GM20431 (cell line): ENCODE results near the gene TMC1.

Experiments used
- in situ Hi-C: fragments of 300-500 bp; cut with MseI, MboI; formaldehyde crosslinking; loops from one replicate; pipeline ENCODE4 v1.15.0; 2020; ENCODE audit warnings: low sequenced_read_pairs; ENCODE audit not compliant: unreplicated experiment

TMC1 gene

DNA sequence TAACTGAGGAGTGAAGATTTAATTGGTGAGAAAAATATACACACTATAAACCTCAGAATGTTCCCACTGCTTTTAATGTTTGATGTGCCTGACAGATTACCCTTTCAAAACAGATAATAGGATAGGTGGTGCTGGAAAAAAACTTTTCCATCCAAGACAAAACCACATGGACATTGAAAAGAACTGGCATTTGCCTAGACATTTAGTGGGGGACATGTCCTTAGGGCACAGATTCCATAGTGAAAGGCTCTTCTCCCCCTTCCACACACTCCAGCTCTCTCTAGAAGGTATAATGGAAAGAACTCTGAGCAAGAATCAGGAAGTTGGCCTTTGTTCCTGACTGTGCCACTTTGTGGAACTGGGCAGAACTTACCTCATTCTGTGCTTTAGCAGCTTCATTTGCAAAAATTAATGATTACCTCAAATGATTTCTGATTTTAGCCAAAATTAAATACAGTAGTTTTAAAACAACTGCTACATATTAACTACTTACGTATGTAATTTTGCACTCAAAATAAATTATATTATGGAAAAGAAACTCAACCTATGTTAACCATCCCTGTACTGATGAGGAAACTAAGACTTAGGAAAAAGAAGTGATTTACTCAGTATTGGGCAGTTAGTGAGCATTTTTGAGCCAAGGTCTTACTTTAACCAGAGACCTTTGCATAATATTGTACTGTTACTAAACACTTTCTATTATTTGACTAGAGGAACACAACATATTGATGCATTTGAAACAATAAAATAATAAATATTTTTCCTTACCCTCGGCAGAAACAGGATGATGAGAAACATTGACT is 43.3 kb downstream of the TMC1 start:
- in situ Hi-C loops, result no loop called here

GRCh38 chr9:72565535-72565934 is 44.1 kb downstream of the TMC1 start:
- in situ Hi-C loops, result no loop called here

- in situ Hi-C loops, result no loop called here
Measured at GRCh38 chr9:72574156-72574810, 52.9 kb downstream of the TMC1 start.

- in situ Hi-C loops, result loop anchor here (25.0 kb wide), 1 partner anchor 538 kb away; no protein-coding TSS in a partner anchor
Measured at GRCh38 chr9:72575666-72576065, 54.3 kb downstream of the TMC1 start.

DNA sequence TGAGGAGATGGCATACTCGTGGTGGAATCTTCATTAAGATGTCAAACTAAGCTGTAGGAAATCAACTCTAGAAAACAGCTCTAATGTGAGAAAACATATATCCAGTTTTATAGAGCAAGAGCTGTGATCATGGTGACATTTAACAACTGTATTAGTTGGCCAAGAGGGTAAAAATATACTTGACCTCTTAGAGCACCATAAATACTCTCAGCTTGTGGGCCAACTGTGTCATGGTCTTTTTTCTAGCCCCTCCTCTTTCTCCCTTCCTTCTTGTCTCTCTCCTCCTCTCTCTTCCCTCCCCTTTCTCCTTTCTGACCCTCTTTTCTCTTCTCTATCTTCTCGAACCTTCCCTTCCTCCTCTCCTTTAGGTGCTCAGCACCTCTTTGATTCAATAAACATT is 54.7 kb downstream of the TMC1 start:
- in situ Hi-C loops, result loop anchor here (25.0 kb wide), 1 partner anchor 539 kb away; no protein-coding TSS in a partner anchor

DNA sequence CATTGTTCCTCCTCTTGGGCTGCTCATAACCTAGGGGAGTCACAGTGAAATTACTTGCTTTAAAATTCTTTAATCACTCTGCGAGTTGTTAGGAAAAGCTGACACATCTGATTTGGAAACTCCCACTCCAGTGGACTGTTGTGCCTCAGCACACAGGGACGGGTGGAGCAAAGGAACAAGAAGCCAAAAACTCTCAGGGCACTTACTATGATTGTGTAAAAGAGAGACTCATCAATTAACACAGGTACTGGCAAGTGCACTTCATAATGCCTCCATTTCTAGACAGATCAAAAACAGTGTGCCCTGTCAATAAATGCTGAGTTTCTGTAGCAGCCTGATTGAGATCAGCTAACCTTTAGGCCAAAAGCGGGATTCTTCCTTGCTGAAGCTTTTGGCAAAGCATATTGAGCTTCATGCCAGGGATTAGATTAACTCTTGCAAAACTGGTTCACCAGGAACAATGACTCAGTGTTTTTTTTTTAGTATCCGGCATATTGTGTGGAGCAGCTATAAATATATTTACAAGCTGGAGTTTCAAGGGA is 55.9 kb downstream of the TMC1 start:
- in situ Hi-C loops, result loop anchor here (25.0 kb wide), 1 partner anchor 540 kb away; no protein-coding TSS in a partner anchor

- in situ Hi-C loops, result loop anchor here (25.0 kb wide), 1 partner anchor 542 kb away; no protein-coding TSS in a partner anchor
Measured at GRCh38 chr9:72579190-72579589, 57.8 kb downstream of the TMC1 start.

DNA sequence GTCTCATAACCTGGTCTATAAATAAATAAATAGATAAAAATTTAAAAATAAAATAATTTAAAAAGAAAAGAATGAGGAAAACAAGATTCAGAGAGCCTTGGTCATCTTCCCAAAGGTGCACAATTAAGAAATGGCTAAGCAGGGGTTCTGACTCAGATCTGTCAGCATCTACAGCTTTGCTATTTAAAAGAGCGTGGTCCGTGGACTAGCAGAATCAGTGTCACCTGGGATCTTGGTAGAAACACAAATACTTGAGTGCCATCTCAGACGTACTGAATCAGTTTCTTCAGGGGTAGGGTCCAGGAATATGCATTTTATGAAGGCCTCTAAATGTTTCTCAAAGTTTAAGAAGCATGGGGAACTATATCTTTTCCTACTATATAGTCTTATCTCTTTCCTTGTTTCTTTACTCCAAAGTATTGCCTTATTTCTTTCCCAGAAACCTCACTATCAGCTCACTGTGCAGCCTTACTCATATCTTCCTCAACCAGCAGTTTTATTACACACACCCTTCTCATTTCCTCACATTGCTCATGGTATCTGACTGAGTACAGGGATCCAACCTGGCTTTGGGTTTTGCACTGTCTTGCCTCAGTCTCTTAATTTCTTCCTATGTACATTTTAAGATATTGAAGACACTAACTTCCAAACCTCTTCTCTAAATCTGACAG is 58.6 kb downstream of the TMC1 start:
- in situ Hi-C loops, result loop anchor here (10.0 to 25.0 kb wide), 2 partner anchors 295 to 543 kb away; no protein-coding TSS in a partner anchor

DNA sequence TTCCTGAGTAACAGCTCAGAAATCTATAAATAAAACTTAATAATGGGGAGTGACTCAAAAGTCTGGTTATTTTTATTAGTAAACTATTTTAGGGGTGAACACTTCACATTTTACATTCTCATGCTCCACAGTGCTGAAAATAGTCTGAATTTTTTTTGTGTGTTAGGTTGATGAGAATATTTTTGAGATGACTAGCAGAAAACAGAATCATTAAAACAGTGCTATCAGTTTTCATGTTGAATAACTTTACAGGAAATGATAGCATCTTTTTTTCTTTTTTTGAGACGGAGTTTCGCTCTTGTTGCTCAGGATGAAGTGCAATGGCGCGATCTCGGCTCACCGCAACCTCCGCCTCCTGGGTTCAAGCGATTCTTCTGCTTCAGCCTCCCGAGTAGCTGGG is 60.3 kb downstream of the TMC1 start:
- in situ Hi-C loops, result loop anchor here (10.0 to 25.0 kb wide), 2 partner anchors 297 to 544 kb away; no protein-coding TSS in a partner anchor

DNA sequence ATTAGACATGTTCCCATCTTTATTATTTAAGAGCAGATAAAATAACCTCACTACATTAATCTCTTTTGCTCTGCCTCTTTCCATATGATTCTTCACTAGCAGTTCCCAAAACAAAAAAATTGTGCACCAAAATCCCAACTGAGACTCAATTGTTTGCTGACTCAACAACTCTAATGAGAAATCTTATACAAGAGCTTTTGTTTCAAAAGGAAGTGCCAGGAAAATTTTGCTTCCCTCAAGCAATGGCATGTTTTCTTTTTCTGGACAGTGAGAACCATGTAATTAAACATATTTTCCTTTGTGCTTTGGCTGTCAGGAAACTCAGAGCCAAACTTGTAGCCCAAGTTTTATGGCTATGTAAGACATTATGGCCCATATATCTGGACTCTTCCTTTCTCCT is 62.0 kb downstream of the TMC1 start:
- in situ Hi-C loops, result loop anchor here (10.0 to 25.0 kb wide), 2 partner anchors 299 to 546 kb away; no protein-coding TSS in a partner anchor

DNA sequence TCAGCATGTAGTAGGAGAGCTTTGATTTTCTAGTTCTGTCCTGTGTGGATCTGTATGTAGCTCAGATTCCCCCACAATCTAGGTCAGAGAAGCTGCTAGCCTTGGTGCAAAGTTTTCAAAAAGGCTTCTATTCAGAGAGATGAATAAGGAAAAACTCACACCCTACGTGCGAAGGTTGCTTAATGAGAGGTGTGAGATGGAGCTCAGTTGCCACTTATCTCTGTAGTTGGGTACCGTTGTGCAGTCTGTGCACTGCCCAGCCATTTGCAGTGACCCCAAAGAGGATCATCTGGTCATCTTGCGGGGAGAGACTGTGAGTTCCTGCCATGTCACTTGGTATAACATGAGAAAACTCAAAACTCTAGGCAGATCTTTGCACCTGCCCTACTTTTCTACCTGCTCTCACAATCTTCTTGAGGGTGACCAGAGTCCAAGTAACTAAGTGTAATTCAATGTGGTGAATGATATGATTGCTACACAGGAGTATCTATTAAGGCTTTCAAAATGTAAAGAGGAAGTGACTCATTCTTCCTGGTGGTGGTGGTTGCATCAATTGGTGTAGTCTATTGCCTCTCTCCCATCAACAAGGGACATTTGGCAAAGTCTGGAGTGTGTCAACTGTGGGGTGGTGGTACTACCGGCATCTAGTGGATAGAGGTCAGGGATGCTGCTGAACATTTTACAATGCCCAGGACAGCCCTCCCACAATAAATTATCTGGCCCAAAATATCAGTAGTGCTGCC is 65.2 kb downstream of the TMC1 start:
- in situ Hi-C loops, result loop anchor here (10.0 to 25.0 kb wide), 2 partner anchors 302 to 549 kb away; no protein-coding TSS in a partner anchor

GRCh38 chr9:72588336-72588735 is 66.9 kb downstream of the TMC1 start:
- in situ Hi-C loops, result loop anchor here (10.0 to 25.0 kb wide), 2 partner anchors 304 to 551 kb away; no protein-coding TSS in a partner anchor

- in situ Hi-C loops, result loop anchor here (10.0 to 25.0 kb wide), 2 partner anchors 305 to 553 kb away; no protein-coding TSS in a partner anchor
Measured at GRCh38 chr9:72589667-72590521, 68.5 kb downstream of the TMC1 start.

DNA sequence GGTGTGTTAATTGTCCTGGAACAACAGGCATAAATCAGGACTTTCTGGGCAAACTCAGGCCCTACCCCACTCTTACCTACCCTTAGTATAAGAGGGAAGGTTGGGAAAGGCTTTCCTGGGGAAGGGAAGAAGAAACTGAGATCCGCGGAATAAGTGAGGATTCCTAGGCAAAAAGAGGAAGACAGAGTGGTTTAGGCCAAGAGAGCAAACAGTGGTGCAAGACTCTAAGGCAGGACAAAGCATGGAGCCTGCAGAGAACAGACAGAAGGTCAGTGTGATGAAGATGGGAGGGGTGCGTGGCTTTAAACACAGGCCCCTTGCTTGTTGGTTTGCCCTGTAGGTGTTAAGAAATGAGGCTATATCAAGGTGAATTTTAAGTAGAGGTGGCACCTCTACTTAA is 69.4 kb downstream of the TMC1 start:
- in situ Hi-C loops, result loop anchor here (25.0 kb wide), 1 partner anchor 554 kb away; no protein-coding TSS in a partner anchor

- in situ Hi-C loops, result loop anchor here (25.0 kb wide), 1 partner anchor 555 kb away; no protein-coding TSS in a partner anchor
Measured at GRCh38 chr9:72592502-72593403, 71.3 kb downstream of the TMC1 start.

- in situ Hi-C loops, result loop anchor here (25.0 kb wide), 1 partner anchor 559 kb away; no protein-coding TSS in a partner anchor
Measured at GRCh38 chr9:72596451-72597180, 75.2 kb downstream of the TMC1 start.

GRCh38 chr9:72597181-72597517 is 75.7 kb downstream of the TMC1 start:
- in situ Hi-C loops, result loop anchor here (25.0 kb wide), 1 partner anchor 560 kb away; no protein-coding TSS in a partner anchor
